ENCODE results near the gene APOBR.

DNA sequence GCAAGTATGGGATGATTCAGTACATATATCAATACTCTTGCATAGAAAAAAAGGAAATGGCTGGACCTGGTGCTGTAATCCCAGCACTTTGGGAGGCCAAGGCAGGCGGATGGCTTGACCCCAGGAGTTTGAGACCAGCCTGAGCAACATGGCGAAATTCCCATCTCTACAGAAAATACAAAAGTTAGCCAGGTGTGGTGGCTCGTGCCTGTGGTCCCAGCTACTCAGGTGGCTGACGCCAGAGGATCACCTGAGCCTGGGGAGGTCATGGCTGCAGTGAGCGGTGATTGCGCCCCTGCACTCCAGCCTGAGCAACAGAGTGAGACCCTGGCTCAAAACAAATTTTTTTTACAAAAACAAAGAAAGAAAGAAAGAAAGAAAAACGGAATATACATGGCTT lies 52.2 kb downstream of the APOBR start:
- TF ChIP-seq, protein P1, sequence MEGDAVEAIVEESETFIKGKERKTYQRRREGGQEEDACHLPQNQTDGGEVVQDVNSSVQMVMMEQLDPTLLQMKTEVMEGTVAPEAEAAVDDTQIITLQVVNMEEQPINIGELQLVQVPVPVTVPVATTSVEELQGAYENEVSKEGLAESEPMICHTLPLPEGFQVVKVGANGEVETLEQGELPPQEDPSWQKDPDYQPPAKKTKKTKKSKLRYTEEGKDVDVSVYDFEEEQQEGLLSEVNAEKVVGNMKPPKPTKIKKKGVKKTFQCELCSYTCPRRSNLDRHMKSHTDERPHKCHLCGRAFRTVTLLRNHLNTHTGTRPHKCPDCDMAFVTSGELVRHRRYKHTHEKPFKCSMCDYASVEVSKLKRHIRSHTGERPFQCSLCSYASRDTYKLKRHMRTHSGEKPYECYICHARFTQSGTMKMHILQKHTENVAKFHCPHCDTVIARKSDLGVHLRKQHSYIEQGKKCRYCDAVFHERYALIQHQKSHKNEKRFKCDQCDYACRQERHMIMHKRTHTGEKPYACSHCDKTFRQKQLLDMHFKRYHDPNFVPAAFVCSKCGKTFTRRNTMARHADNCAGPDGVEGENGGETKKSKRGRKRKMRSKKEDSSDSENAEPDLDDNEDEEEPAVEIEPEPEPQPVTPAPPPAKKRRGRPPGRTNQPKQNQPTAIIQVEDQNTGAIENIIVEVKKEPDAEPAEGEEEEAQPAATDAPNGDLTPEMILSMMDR (IDR thresholded peaks at IDR 0.05), result no peak
- TF ChIP-seq EP300 (IDR thresholded peaks at IDR 0.05) (no peak), POLR2A (IDR thresholded peaks at IDR 0.05) (no peak)
